GM12892 (cell line): Measurements from ENCODE around the gene KRT76.

Experiments used
- POLR2A ChIP-seq: IDR thresholded peaks from 2 replicates; pipeline ENCODE4 v1.6.1; 2011; ENCODE audit warnings: low read depth, low read length, control low read depth
- POLR2AphosphoS5 ChIP-seq: IDR thresholded peaks from 2 replicates; pipeline ENCODE4 v1.6.1; 2011; ENCODE audit warnings: low read depth, low read length, control low read depth

DNA sequence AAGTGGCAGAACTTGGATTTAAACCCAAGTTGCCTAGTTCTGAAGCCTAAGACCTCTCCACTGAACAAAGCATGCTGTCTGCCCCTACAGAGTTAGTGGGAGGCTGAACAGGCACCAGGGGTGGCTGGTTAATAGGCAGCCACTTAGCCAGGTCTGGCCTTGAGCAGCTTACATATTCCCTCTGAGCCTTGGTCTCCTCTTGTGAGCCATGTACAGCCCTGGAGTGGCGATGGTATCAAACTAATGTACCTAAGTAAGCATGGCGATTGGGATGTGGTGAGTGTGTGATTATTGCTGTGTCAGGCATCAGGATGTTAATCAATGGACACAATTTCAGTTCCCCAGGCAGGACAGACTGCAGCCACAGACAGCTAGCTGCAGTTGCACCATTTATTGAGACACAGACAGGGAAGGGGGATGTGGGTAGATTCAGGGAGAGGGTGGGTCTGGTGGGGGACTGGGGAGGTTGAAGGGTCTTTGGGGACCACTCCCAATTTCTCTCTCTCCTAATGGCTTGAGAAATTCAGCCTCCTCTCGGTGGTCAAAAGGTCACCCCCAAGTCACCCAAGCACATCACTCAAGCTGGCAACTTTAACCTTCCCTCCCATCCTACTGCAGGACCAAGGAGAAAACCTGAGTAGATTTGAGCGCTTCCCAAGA is 44.1 kb upstream of the KRT76 start:
- TF ChIP-seq POLR2A, result no peak
- TF ChIP-seq POLR2AphosphoS5, result no peak
